ENCODE measurements around the gene SLC24A3.

SLC24A3 gene

DNA sequence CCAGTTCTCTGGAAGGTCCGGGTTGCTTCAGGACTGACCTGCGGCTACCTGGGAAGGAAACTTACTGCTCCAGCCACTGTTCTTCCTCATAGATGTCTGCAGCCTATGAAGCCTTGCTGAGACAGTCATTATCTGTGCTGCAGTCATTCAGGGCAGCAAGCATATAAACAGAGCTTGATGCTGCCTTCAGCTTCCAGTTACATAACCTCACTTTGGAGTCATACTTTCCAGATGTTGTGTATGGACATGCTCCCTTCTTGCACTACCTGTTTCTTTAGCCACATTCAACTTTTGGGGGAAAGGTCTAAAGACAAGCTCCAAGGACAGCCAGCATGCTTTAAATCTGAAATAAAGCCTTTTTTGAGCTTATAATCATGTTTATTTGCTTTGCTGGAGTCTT, 98.1 kb downstream of the SLC24A3 start:
- DNase-seq = no peak

DNA sequence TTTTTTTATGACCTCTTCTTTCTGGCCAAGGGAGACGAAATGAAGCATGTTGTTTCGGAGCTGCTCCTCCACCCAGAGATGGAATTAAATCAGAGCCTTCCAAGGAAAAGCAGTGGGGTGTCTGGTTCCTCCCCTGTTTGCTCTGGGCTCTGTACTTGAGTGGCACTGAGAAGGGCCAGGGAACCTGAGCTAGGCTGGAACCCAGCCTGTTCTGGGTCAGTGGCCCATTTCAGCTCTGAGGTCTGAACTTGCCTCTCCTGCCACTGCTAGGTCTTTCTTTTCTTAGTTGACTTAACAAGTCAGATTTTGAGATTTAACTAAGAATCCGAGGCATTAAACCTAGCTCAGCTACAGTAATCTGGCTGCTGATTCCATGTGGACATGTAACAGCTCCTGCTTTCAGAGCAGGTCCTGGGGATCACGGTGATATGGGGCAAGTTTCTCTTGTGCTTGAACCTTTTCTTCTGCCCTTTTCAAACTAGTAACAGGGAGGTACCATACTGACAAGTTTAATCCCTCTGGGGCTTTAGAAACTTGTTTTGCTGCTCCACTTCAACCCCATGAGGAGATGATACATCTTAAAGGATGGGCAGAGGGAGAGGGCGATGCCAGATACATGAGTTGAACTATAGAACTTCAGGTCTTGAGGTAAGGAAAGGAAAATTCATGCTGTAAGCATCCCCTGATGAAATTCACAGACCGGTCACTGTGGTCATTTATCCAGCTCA, 101.1 kb downstream of the SLC24A3 start:
- no peak for DNase-seq

DNA sequence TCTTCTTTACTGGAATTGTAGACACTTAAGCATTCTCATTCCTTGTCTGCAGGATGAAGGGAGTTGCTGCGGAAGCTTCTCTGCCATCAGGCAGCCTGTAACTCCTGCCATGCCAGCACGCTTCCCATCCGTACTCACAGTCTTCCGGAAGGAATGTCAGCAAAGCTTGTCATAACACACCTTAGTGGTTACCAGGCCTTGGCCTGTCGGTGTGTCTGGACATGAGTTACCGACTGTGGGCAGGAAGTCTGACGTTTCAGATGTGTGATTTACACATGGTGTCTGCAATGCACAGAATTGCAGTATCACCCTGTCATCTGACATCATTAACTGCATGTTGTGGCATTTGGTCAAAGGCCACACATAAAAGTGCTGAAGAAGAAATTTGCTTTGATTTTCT, 102.2 kb downstream of the SLC24A3 start:
- DNase-seq = no peak

DNA sequence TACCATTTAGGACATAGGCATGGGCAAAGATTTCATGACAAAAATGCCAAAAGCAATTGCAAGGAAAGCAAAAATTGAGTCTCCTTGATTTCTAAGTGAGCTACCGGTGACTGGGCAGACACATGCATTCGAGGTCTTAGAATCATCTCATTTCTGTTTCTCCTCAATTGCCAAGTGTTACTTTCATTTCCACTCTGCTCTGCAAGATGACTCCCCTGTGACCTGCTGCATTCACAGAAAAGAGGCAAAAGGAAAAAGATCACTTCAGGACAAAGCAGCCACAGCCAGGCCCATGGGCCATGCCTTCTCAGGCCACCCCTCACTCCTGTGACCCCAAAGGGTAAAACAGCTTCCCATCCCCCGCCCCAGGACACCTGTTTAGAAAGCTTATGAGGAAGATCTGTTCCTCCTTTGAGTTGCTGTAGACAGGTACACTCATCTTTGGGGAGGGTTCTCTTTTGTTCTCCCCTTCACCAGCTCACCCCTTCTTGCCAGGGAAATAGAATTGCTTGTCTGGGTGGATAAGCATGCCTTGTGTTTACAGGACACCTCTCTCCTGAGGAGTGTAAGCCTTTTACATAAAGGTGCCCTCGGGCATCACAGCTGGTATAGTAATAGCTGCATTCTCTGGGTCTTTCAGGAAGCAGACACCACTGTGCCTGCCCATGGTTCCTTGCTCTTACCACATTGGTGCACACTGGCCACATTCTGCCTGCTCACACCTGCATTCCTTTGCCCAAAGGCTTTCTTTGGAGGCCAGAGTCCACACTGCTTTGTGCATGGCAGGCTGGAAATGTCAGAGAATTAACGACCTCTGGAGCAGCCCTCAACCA, 105.0 kb downstream of the SLC24A3 start:
- DNase-seq = no peak

DNA sequence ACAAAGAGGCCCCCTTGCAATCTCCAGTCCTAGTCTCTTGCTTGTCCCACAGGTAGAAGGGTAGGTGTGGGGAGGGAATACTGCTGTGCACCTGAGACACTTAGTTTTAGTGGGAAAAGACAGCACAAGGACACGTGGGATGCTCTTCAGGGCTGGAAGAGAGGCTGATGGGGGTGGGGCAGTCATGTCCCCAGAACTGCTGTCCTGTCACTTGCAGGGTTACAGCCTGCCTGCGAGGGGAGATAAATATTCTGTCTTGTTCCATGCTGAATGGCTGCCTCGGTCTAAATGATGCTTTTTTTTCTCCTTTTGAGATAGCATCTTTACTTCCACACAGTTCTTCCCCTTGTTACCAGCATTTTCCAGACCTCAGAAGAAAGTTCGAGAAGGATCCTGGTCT, 106.2 kb downstream of the SLC24A3 start:
- DNase-seq = no peak

DNA sequence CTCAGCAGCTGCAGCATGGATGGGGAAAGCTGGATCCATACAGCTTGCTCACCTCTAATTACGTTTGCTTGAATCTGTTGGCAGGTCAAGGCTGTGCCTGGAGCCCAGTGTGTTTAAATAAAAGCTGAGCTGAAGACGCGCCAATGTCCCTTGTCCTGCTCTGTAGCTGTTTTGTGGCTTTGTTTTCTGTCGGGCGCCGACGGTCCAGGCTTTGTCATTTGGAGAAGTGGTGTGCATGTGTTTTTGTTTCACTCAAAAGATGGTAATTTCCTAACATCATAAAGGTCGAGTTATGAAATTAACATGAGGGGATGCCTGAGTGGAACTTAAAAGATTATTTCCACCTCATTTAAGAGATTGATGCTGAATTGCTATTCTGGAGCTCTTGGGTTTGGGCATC, 107.6 kb downstream of the SLC24A3 start:
- DNase-seq = no peak

DNA sequence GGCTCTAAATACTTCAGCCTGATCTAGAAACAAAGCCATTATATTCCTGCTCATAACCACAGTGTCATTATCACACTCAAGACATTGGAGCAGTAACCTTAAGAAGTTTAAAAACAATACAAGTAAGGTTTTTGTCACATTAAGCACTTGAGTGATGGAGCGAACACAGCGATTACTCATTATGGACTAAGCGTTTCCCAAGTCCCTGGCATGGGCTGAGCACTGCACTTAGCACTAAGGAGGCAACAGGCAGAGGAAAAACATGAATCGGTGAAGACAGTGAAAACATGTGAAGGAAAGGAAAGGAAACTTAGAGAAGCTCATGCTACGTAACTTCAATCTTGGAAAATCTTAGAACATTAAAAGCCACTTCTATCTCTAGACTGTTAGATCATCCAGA, 108.7 kb downstream of the SLC24A3 start:
- no peak for DNase-seq

DNA sequence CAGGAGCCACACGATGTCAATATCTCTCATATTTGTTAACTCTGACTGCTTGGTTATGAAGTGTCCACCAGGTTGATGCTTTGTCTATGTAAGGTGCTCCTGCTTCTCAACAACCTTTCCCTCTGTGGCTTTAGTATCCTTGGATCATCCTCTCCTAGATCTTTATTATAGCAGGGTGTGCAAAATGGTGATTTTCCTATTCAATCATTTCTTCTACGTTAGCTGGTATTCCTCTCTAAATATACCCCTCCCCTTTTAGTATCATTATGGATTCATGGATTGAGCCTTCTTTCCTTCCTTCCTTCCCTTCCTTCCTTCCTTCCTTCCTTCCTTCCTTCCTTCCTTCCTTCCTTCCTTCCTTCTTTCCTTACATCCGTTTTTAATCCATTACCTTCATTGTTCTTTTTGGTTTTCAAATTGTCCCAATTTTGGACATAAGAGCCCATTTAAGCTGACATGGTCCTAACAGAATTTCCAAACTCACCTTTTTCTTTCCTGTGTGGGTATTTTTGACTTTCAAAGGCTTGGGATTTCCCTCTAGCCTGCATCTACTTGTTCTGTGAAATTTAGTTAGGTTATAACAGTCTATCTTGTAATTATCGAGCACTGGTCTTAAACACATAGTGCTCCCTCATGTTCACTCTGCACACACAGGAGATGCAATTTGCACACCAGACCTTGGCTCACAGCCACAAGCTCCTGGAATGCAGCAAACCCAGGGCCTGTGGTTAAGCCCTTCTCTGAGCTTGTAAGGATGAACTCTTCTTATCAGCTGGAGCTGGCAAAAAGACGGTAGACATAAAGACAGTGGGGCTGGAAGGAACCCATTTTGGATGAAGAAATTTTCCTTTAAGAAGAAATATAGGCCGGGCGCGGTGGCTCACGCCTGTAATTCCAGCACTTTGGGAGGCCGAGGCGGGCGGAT, 109.9 kb downstream of the SLC24A3 start:
- DNase-seq = no peak

DNA sequence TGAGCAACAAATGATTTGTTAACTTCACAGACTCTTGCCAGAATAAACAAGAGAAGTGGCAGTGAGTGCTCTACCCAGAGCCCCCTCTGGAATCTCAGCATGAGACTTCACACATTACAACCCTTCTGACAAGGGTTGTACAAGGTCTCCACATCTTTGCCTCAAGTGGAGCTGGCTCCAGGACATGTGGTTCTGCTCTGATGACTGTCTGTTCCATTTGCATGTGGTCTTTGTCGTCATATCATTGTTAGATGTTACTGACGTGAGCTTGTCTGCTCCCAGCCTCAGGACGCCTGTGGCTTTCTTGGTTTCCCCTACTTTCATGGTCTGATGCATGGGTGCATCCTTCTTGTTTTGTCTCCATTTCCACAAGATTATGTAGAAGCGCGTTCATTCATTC, 115.0 kb downstream of the SLC24A3 start:
- DNase-seq = no peak

DNA sequence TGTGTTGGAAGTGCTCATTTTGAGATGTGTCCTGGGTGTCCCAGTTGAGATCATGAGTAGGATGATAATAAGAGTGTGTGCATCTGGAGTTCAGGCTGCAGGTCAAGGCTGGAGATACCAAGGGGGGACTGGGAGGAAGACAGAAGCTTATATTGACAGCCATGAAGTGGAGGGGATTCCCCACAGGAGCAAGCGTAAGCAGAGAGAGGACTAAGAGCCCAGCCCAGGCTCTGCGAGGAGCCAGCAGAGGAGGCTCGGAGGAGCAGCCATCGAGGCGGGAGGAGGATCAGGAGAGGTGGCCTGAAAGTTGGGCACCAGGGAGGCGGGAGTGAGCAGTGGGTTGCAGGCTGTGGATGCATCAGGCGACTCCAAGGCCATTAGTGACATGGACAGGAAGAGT, 116.2 kb downstream of the SLC24A3 start:
- DNase-seq = no peak

DNA sequence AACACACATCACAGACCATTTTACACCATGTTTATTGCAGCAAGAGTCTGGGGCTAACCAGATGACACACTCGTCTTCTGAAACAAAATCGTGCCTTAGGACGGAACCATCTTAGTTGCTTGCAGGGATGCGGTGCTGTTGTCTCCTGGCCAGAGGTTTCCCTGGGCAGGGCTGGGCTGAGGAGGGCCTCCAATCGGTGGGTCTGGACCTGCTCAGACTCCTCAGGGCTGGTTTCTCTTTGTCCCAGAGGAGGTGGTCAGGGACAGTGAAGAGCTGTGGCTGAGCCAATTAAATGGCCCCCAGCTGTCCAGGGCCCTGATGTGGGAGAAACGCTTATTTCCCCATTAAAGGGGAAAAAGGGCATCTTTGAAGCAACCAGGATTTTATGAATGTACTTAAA, 117.6 kb downstream of the SLC24A3 start:
- DNase-seq = no peak

DNA sequence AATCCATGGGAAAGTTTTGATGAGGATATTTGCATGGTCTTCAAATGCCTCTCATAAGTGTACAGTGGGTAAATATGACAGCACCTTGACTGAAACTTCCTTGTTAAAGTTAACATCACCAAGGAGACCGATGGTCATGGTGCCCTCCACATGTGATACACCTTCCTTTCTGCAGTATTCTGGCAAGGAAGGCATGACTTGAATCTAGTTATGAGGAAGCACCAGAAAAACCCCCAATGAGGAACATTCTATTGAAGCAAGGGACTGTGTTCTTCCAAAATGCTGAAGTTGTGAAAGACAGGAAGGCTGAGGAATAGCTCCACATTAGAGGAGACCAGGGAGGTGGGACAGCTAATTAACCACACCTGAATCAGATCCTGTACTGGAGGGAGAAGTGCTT, 118.3 kb downstream of the SLC24A3 start:
- DNase-seq = no peak

DNA sequence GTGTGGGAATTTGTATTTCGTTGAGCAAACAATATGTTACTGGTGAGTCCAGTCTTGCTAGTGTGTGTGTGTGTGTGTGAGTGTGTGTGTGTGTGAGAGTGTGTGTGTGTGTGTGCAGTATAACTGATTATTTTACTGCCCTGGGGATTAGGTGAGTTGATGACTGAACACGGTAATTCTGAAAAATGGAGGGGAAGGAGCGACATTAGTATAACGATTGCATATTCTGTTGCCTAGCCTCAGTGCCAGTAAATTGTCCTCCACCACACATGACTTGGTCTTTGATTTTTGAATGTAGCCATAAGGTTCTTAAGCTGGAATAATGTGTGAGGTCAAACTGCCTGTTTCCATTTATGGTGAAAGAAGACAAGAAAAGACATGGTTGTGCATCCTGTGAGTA, 121.1 kb downstream of the SLC24A3 start:
- DNase-seq = no peak

DNA sequence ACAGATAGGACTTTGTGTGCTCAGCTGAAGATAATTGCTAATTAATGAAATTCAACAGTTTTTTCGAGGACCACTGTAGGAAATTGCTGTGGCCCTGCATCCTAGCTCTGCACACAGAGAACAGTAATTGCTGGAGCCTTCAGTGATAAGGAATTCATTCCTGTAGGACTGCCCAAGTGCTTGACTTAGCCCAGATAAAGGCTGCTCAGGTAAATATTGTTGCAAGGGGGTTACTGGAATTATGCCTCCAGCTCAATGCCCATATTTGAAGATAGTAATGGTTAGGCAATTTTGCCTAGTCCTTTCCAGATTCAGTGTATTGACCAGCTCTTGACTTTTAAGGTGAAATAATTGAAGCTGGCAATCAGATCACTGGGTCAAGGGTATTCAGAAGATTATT, 122.9 kb downstream of the SLC24A3 start:
- DNase-seq = no peak

DNA sequence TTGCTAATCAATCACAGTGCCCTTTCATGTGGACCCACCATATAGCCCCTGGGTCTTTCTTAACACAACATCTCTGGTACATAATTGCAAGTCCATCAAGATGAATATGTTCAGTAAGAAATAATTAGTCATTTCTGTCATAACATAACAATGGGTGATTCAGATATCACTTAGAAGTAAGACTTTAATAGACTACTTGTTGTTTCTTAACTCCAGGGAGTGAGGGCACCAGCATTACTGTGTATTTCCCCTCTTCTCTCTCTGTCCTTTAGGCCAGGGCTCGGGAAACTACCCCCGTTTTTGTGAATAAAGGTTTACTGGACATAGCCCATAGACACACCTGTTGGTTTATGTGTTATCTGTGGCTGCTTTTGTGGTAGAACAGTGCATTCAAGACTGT, 123.5 kb downstream of the SLC24A3 start:
- no peak for DNase-seq

DNA sequence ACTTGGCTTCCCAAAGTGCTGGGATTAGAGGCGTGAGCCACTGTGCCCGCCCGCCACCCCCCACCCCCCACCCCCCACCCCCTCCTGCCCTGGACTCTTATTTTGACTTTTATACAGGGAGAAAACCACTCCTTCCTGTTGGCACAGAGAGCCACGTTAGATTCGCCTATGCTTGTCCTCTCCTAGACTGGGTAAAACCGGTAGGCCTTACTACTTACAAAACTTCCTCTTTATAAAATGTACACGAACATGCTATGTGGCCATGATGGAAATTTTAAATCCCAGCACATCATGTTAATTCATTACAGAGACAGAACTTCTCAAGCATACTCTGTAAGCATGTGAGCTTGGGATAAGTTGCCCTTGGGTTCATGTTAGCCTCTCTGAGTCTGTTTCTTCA, 124.2 kb downstream of the SLC24A3 start:
- no peak for DNase-seq

DNA sequence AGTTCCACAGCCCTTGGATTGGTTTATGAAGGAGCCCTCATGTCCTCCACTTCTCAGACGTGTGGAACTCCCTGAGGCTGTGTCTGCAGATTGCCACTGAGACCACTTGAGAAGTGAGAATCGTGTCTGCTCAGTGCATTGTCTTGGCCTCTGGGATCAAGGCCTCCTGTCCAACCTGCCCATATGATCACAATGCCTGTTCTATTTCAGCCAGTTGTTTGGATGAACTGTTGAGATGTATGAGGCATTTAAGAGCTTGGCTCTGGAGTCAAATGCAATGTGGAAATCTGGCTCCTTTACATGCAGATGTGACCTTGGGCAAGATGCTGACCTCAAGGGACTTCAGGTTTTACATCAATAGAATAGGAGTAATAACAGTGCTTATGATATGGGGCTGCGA, 125.9 kb downstream of the SLC24A3 start:
- no peak for DNase-seq

DNA sequence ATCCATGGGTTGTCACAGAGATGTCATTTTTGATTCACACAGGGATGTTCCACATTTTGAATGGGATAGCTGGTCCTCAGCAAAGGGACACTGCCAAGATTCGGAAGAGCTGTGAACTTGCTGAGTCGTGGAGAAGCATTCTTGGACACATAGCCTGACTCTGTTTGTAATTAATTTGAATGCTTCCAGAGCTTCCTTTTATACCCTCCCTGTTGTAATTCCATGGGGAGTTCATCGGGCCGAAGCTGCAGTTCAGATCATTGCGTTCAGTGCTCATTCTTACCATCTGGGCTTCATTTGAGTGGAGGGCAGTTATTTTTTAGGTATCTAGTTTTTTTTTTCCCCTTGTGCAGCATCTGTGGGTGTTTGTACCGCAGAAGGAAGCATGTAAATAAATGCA, 126.5 kb downstream of the SLC24A3 start:
- DNase-seq = no peak

DNA sequence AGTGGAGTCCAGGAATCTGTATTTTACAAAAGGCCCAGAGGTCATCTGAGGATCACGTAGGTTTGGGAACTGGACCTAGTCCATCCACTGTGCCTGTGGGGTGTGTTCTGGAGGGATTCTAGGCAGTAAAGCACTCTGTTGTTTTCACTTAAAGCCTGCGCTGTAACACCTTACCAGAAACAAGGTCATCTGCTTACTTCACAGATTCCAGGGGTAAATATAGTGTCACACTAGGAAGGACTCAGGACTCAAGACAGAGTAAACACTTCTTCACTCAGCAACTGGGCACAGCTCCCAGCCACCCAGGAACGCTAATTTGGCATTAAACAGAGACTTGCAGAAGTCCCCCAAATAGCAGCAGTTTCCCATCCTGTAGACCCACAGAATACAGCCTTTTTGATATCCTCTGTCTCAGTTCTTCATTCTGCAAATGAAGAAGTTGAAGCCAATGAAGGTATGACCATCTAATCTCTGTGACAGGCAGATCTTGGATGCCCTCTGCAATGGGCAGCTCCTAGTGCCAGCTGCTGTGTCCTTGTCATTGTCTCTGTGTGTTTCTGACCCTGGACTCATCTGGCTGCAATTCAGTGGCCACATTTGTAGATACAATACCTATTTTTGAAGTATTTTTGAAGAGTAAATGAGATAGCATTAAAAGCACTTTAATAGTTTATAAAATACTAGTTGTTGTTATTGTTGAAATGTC, 129.1 kb downstream of the SLC24A3 start:
- no peak for DNase-seq

DNA sequence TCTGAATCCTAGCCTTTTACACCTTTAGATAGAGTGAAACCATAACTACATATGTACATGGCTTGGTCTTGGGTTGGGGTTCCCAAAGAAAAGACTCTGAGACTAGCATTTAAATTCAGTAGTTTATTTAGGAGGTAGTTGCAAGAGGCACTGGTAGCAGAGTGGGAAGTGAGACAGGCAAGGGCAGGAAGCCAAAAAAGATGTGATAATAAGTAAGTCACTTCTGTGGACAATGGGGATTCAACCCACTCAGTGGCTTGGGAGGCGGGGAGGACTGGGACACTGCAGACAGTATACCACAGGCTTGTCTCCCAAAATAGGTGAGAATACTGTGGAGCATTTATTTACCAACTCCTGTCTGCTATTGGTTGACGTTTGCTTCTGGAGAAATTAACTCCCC, 131.9 kb downstream of the SLC24A3 start:
- no peak for DNase-seq

DNA sequence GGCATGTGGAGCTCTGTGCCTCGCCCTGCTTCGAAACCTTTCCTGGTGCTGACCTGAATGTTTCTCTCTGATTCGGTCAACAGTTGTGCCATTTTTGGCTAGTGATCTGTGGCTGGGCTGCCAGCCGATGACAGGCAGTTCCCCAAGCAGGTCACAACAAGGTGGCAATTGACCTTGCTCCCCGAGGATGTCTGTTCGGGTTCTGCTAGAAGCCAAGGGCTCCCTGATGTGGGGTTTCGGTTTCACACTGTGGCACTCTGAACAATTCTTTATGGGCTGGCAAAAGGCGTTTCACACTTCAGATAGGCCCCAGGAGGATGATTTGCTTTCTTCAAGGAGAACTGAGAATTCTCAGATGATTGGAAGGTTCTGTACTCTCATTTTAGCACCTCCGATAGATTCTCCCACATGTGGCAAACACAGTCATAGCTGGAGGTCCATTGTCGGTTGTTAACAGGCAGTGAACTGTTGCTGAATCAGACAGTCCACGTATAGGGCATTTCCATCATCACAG, 135.6 kb downstream of the SLC24A3 start:
- DNase-seq = no peak

DNA sequence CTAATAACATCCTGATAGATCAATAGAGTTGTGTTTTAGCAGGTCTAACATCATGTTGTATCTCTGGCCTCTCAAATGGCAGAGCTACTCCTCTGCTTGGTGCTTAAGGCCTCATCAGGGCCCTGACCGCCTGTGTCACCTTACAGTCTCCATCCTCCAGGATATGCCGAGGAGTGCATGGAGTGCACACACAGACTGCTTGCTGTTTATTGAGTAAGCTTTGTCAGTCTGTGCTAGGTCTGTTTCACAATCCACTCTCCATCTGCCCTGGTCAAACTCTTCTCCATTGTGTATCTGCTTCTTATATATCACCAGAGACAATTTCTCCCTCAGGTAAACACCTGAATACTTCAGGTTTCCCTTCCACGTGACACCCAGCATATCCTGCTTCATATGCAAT, 136.1 kb downstream of the SLC24A3 start:
- no peak for DNase-seq

DNA sequence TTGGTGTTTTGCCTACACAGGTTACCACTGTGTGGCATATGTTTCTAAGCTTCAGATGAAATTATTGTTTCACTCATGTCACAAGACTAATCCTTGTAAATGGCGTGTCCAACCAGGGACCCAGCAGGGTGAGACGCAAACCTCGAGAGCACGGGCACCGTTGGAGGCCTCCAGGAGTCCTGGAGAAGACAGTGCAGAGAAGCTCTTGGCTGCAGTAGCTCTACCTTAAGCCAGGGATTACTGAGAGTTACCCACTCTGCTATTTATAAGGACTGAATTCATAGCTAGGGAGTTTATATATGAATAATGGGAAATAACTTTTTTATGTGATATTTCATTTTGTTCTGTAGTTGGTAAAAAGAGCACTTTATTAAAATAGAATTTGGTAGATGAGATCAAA, 137.4 kb downstream of the SLC24A3 start:
- DNase-seq = no peak
